Thoracic aorta (tissue), 2 donors: ENCODE data around the gene ACVRL1. TPM values are rescaled to one million over a fixed set of nuclear protein-coding genes. Genes with fewer than 3 reads are reported as not detected.
A peak's percentile ranks its signal among the peaks of the same experiment; 100 is the strongest.

Experiments
- ATAC-seq: fragments of 150-250 bp; one replicate; pipeline ENCODE4 v1.8.0; 2017; ENCODE audit warnings: low read depth; ENCODE audit not compliant: insufficient number of reproducible peaks, low FRiP score
- DNase-seq: peaks from one replicate; pipeline ENCODE4 v3.0.0-alpha.2; 2020; ENCODE audit warnings: low spot score
- H3K27ac ChIP-seq, 2 donors: fragments of 200-600 bp; sonication (generic); 1 replicate in 1 of 2; 2 replicates in 1 of 2; pipeline ENCODE4 v1.5.1; 2016; ENCODE audit warnings: mild to moderate bottlenecking in 2 of 2, moderate library complexity in 2 of 2
- H3K27me3 ChIP-seq: fragments of 200-600 bp; sonication (generic); replicated peaks from 2 replicates; pipeline ENCODE4 v1.6.0; 2016; ENCODE audit warnings: mild to moderate bottlenecking; ENCODE audit not compliant: insufficient read depth
- H3K36me3 ChIP-seq: fragments of 200-600 bp; sonication (generic); one replicate; pipeline ENCODE4 v1.5.1; 2016
- H3K4me1 ChIP-seq, 2 donors: fragments of 200-600 bp; sonication (generic); 1 replicate in 1 of 2; 2 replicates in 1 of 2; pipeline versions ENCODE4 v1.5.1 to v1.6.0; 2016; ENCODE audit warnings: low read depth in 2 of 2, mild to moderate bottlenecking in 1 of 2; ENCODE audit not compliant: control insufficient read depth in 1 of 2
- H3K4me3 ChIP-seq: fragments of 200-600 bp; sonication (generic); 2 replicates; pipeline ENCODE4 v1.5.1; 2016; ENCODE audit warnings: mild to moderate bottlenecking
- H3K9me3 ChIP-seq: fragments of 200-600 bp; sonication (generic); 2 replicates; pipeline ENCODE4 v1.5.1; 2016
- CTCF ChIP-seq: fragments of 200-600 bp; sonication (generic); IDR thresholded peaks from one replicate; pipeline ENCODE4 v1.5.1; 2019; ENCODE audit warnings: antibody characterized with exemption
- total RNA-seq, 2 donors: library from RNA; depleted of rRNA; stranded (reverse); fragments of >200 nt; gene quantifications; one replicate each; pipeline versions ENCODE4 v1.1.0 to v1.2.3, GENCODE V29; 2016

The ACVRL1 gene
- total RNA-seq, 2 donors from 2014 or later = 81.4 to 90.2 TPM

GRCh38 chr12:51911307-51911706 lies 4.0 kb downstream of the ACVRL1 start:
- DNase-seq = no peak
- no peak for ATAC-seq
- TF ChIP-seq CTCF = no peak
- H3K4me1 ChIP-seq = peaks cover 0 to 21% of the 10 kb centered on the region in 2 donors
- H3K27me3 ChIP-seq = no peaks in the 10 kb centered on the region
- H3K9me3 ChIP-seq = no peaks in the 10 kb centered on the region
- peak overlapping the region in 1 of 2 donors; percentile 19 for H3K27ac ChIP-seq
- H3K4me3 ChIP-seq = no peak overlapping the region
- H3K36me3 ChIP-seq = no peaks in the 10 kb centered on the region

- H3K4me1 ChIP-seq = peaks cover 0 to 19% of the 10 kb centered on the region in 2 donors
- no peak overlapping the region for H3K27ac ChIP-seq
- TF ChIP-seq CTCF = no peak
- no peaks in the 10 kb centered on the region for H3K27me3 ChIP-seq
- H3K9me3 ChIP-seq = no peaks in the 10 kb centered on the region
- no peaks in the 10 kb centered on the region for H3K36me3 ChIP-seq
- H3K4me3 ChIP-seq = peak overlapping the region; percentile 37
- DNase-seq (no peak), ATAC-seq (no peak)
Measured at GRCh38 chr12:51911788-51912711, 4.7 kb downstream of the ACVRL1 start.

- DNase-seq (no peak), ATAC-seq (no peak)
- no peak for TF ChIP-seq CTCF
- Histone ChIP-seq H3K4me1 (peaks cover 0 to 11% of the 10 kb centered on the region in 2 donors), H3K9me3 (no peaks in the 10 kb centered on the region), H3K27me3 (no peaks in the 10 kb centered on the region), H3K27ac (no peak overlapping the region), H3K36me3 (no peaks in the 10 kb centered on the region), H3K4me3 (no peak overlapping the region)
Measured at GRCh38 chr12:51913071-51914033, 6.0 kb downstream of the ACVRL1 start.

- no peak overlapping the region for H3K4me3 ChIP-seq
- peaks cover 0 to 11% of the 10 kb centered on the region in 2 donors for H3K4me1 ChIP-seq
- H3K36me3 ChIP-seq = no peaks in the 10 kb centered on the region
- ATAC-seq (no peak), DNase-seq (no peak)
- no peak overlapping the region for H3K27ac ChIP-seq
- no peaks in the 10 kb centered on the region for H3K27me3 ChIP-seq
- no peak for TF ChIP-seq CTCF
- H3K9me3 ChIP-seq = no peaks in the 10 kb centered on the region
Measured at GRCh38 chr12:51914034-51914923, 7.0 kb downstream of the ACVRL1 start.
